Stimulated activated CD4-positive, alpha-beta T cell treated with anti-CD3 and anti-CD28 coated beads, TNF-alpha, amount 100 ng/mL, for 24 hours (primary cell): ENCODE results near the gene FLRT2.

Source experiments
- DNase-seq, 3 experiments: peaks; one replicate each; pipeline ENCODE4 v3.0.0-alpha.2; 2020; ENCODE audit warnings: low read depth in 3 of 3

Gene FLRT2

DNA sequence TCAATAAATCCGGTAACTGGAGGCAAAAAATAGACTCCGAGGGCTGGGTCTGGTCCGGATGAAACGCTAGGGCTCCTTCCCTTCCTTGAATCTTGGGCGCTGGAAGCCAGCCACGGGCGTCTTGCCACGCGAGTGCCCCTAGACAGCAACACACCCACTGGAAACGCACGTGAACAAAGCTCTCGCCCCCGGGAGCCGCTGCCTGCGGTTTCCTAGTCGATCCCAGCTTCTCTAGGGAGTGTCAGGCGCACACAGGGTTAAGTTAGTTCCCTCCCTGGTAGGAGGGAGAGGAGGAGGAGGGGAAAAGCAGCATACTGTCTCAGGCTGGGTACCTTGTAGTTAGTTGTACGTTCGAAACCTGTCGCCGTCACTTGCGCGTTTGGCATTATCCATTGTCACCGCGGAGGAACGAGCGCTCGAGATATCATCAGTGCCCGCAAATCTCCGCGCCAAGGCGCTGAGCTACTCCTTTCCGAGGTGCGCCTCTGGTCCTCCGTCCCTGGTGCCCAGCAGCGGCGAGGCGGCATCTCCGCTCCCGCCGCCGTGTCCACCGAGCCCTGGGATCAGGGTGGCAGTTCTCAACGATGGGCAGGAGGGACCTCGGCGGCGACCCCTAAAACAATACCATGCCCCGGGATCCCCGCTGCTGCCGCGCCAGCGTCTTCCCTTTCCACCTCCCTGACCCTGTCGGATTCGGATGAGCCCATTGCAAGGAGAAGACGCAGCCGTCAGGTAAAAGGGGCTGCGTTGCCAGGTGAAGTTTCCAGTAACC, at the start of gene FLRT2:
FLRT2 (plus strand) TSS at position 342 of the 772 bp plus-strand sequence. CDS start 91,371 bp downstream, outside the sequence.
- no peak for DNase-seq

DNA sequence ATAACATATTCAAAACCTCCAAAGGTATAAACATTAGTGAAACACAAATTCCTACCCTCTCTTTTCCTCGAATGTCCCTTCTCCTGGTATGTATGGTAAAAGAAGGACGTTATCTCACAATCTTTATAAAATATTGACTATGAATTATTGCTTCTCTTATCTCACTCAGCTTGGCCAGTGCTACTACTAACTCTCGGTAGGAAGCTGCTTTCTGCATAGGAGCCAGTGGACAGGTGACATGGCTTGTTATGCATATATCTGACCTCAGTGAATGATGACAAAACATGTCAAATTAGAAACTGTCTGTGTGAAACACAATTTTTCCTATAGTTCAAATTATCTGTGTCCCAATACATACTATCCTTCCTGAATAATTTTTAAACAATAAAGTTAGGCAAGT, 48.5 kb upstream of the FLRT2 start:
- DNase-seq = no peak

DNA sequence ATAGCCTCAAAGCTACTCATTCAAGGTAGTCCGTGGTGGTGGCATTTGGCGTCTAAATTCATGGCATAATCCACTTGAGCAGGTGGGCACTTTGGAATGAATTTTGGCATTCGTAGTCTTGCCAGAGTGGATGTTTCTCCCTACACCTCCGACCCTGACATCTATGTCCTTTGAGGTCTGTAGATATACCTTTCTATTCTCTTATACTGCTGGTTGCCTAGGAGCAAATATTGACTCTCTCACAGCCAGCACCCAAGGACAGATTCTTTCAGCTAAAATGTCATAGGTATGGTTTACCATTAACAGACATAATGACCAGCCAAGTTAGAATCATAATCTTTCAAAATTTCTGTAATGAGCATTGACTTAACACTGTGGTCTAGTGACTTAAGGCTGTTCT, 47.4 kb upstream of the FLRT2 start:
- no peak for DNase-seq

GRCh38 chr14:85483037-85483436, 46.9 kb upstream of the FLRT2 start:
- DNase-seq = no peak

GRCh38 chr14:85483652-85484051, 46.3 kb upstream of the FLRT2 start:
- no peak for DNase-seq

GRCh38 chr14:85487215-85487614, 42.7 kb upstream of the FLRT2 start:
- DNase-seq = no peak

DNA sequence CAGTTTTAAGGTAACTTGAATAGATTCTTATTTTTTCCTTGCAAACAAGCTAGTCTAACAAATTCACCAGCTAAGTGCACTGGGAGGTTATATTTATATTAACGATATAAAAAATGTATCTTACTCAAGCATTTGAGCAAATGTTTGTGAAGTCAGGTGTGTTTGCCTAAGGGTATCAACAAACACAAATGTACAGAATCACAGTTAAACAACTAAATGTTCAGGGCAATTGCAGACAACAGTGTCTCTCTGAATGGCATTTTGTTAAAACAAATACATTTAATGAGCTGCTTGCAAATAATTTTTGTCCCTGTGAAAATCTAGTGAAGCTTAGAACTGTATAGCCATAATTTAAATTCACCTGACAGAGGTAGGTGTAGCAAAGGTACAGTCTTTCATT, 28.2 kb upstream of the FLRT2 start:
- DNase-seq = no peak

DNA sequence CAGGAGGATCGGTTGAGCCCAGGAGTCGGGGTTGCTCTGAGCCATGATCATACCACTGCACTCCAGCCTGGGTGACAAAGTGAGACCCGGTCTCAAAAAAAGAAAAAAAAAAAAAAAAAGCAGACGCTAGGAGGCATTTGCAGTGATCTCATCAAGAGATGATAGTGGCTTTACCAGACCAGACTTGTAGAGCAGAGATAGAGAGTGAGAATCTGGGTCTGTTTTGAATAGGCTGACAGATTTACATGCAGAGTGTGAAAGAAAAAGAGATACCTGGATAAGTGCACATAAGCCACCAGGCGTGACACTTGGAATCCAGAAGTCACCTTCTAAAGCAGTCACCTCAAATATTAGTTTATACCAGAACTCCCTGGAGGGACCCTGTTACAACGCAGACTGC, 21.1 kb upstream of the FLRT2 start:
- no peak for DNase-seq

DNA sequence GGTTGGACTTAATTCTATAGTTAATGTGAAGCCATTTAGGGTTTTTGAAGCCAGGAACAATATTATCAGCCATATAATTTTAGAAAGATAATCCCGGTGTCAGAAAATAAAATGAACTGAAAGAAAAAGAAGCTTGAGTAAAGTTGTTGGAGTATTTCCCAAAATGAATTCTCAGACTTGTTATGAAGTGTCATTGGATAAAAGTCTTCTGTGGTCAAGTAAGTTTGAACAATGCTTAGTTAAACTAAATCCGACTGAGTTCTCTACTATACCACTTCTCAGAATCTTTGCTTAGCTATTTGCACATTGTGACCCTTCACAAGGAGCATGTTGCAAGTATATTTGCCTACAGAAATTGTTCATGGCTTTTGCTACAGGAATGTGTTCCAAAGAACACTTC, 17.5 kb upstream of the FLRT2 start:
- DNase-seq = no peak

GRCh38 chr14:85514487-85514886, 15.5 kb upstream of the FLRT2 start:
- DNase-seq = no peak

DNA sequence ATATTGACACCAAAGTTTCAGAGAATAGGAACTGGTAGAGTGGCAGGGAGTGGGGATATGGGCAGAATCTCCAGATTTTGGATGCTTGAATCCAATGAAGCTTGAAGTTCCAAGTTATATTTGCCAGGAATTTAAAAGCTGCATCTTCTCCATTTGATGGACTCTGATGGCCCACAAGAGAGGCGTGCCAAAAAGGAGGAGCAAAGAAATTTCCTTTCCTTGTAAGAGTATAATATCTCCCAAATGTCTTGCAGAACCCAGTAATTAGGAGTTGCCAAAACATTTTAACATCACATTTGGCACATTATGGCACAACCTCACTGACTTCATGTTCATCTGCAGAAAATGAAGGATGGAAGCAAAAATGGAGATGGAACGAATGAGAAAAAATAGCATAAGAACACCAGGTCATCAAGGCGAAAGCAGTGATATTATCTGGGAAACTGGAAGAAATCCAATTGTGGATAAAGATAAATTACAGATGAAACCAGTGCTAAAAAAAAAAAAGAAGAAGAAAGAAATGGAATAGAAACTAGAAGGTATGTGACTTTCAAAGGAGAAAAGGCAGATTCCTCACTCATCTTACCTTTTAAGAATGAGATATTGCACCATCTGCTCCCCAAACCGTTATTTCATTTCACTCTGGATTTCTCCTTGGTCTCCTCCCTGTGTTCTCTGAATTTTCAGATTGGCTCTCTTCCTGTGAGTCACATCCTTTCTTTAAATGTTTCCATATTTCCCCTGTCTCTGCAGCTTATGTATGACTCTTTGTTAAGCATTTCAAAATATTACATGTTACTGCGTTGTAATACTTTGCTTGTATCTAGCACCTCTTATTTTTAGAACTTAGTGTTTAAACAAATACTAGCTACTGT, 13.5 kb upstream of the FLRT2 start:
- no peak for DNase-seq

- no peak for DNase-seq
Measured at GRCh38 chr14:85517114-85517688, 12.7 kb upstream of the FLRT2 start.

DNA sequence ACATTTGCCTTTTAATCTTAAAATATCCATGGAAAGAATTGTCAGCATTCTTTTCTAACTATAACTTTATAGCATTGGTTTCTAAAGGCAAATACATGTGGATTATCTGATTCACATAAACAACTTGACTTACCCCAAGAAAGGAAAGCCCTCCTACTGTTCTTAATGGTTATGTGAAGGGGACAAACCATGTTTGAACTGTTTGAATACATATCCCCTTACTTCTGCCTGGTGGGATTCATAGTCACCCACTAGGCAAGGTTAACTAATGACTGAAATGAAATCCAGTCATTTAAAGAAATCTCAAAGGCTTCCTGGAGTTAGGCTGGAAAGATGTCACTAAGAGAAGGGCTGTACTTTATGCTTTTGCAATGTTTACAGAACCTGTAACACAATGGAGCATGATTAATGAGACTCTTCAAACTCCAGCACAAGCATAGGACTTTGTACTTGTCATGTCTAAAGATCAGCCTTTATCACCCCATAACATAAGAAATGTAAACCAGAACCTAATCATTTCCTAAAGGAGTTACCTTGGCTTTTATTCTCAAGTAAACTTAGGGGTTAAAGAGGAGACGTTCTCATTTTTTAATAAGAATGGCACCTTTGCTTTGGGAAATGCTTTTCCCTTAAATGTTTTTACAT, 10.2 kb upstream of the FLRT2 start:
- no peak for DNase-seq

- no peak for DNase-seq
Measured at GRCh38 chr14:85520581-85520980, 9.4 kb upstream of the FLRT2 start.

DNA sequence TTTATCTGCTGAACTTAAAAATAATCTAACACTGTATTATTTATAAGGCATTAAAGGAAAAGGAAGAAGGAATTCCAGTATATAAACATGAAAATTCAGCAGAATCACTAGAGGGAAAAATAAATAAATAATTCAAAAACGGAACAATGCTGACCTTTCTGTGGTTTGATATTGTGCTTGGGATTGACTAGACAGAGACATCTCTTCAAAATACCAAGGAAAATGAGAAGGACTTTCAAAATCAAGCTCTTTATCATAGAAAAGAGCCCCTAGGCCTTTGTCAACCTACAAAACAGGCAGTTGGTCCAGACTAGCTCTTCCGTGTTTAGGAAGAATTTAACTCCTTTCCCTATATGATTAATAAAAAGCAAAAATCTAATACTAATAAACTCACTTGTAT, 6.3 kb upstream of the FLRT2 start:
- no peak for DNase-seq

DNA sequence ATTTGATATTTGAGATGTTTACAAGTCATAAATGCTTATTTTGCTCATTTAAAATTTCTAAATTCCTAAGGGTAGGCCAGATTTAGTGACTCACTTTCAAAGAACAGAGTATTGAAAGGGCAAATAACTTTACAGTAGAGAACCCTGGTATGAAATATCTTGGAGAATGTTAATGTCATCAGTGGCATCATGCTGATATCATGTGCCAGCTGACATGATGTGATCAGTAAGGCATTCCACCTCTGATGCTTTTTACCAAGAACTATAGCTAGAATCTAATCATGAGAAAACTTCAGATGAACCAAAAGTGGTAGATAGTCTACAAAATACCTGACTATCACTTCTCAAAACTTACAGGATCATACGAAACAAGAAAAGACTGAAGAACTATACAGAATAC, 2.9 kb upstream of the FLRT2 start:
- no peak for DNase-seq

DNA sequence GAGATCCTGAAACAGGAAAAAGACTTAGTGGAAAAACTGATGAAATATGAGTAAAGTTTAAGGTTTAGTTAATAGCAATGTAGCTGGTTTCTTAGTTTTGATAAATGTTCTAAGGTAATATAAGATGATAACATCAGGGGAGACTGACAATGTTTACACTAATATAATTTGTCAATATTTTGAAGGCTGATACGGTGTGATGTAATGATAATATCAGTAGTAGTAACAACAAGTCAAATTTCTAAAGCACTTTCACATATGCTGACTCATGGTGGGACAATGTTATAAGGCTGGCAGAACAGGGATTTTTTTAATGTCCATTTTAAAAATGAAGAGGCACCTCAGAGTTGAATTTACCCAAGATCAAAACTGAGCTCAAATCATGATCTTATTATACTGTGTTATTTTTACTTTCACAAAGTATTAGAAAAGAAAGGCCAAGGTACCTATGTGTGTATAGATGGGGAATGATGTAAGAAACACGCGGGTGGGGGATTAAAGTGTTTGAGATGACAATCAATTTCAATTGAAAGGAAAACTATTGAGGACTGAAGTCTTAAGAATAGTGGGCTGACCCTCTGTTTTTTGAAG, 2.4 kb upstream of the FLRT2 start:
- DNase-seq = no peak

DNA sequence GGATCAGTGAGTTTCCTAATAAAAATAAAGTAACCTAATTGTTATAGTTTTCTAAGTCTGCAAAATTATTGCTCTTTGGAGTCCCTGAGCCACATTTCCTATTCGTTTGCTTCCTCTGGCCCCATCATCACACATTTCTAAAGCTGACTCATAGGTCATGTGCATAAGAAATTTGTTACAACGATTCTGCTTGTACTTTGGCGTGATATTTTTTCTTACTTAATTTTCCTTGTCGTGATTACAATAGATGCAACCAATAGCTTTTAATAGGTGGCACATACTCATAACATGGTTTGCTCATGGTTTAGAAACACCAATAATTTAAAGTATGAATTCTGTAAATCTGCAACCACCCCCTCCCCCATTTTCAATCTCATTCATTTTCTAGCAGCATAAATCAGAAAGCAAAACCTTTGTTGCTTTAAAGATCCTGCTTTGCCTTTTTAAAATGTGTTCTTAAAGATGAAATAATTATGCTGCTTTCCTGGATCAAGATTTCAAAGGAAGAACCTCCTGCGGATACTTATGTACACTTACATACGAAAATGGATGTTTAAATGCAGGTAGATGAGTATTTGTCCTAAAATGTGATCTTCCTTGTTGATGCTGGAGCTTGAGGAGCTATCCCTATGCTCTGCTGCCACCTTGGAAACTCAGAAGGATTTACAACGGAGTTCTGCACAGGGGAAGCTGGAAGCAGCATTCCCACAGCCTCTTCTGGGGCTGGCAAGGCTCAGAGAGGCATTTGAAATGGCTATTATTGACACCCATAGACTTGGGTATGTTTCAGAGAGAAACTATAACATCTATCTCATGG, 1.7 kb upstream of the FLRT2 start:
- no peak for DNase-seq

DNA sequence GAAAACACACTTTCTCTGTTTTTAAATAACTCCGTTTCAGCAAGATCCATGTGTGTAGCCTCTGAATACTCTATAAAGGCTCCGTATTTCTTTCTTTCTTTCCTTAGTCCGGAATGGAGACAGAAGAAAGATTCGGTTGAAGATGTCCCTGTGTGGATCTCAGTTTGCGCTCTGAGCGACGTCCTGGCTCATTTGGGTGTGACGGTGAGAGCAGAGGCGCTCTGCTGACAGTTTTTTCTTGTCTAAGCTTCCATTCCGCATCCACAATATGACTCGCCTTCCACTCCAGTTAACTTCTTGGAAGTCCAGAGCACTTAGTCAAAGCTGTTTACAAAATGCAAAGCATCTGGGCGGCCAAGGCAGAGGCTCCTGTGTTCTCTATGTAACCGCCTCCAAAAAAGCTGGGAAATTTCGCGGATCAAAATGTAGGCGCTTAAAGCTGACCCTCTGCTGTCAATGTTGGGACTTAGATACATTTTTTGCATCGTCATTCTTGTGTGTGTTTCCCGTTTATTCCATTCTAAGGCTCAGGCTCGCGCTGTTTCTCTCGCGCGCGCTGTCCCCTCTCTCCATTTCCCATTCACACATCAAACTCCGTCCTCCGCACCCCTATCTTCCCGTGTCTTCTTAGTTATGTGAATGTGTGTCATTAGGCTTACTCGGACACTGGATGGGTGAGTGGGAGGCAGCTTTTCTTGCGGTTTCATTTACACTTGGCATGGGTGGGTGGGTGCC, 880 bp upstream of the FLRT2 start:
- no peak for DNase-seq

DNA sequence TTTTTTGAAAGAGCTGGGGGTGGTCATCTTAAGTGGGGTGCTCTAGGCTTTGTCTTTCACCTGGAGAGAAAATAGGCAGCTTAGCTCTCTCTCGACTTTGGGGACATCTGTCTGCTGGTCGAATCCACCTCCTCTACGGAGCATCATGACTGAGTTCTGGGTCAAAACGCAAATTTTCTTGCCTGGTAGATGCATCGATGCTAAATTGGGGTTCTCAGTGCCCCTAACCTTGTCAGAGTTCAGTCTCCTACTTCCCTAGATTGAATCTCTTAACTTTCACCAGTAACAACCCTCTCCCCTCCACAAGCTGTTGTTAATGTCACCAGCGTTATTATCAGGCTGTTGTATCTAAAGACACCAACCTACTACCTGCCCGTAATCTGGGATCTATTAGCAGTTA, 682 bp downstream of the FLRT2 start:
- DNase-seq = no peak
